ENCODE results near the gene DIS3L2. TPM values are rescaled to one million over a fixed set of nuclear protein-coding genes. Genes with fewer than 3 reads are reported as not detected.
"Not testable (repeated sequence)": the region's sequence is repeated elsewhere in the genome, so short reads cannot be mapped to it uniquely, and the experiment has no call there.

The DIS3L2 gene
- total RNA-seq, 1 experiment from 2014 or later: 33.1 TPM

GRCh38 chr2:232296776-232297525, 335.4 kb downstream of the DIS3L2 start:
- DNase-seq (ENCODE audit: low spot score): no peak
- in situ Hi-C loops (cut with HindIII; ENCODE audit: low sequenced_read_pairs): no loop called here

DNA sequence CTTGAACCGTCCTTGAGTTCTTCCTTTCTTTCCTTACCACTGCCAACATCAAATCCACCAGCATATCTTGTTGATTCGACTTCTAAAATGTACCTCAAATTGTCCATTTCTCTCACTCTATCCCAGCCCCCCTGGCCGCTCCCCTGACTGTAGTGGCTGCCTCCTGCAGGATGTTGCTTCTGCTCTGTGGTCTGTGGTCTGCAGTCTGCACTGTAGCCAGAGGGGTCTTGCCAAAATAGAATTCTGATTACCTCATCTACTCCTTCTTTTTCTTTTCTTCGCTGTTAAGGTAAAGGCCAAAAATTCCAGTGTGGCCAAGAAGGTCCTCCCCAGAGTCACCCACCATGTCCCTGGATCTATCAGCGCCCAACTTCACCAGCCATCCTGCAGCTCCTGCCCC, 337.6 kb downstream of the DIS3L2 start:
- no peak for DNase-seq (ENCODE audit: low spot score)
- in situ Hi-C loops (cut with HindIII; ENCODE audit: low sequenced_read_pairs): no loop called here

DNA sequence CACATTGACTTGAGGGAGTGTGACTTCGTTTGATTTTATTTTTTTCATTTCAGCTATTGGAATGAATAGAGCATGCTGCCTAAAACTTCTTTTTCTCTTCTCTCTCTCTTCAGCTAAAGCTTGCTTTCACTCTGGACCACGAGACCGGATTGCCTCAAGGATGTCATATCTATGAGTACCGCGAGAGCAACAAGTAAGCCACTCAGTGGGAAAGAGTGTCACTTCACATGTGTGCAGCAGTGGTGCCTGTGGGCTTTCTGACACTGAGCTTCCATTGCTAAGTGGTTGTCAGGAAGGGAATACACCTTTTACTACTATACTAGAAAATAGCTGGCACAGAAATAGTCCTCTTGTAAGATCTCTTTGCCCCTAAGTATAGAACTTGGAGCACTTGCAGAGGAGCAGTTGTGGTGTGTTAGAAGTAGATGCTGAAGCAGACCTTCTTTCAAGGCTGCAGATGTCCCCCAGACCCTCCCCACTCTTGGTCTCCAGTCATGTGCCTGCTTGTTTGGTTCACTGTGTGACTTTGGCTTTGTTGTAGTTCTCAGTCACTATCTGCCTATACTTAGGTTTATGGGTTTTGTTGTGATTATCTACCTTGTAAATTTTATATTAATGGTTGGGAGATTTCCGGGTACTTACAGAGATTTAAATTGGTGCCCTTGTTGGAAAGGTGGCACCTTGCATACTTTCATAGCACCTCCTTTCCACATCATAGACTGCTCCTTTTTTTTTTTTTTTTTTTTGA, 338.6 kb downstream of the DIS3L2 start:
- in situ Hi-C loops (cut with HindIII; ENCODE audit: low sequenced_read_pairs): no loop called here
- no peak for DNase-seq (ENCODE audit: low spot score)

DNA sequence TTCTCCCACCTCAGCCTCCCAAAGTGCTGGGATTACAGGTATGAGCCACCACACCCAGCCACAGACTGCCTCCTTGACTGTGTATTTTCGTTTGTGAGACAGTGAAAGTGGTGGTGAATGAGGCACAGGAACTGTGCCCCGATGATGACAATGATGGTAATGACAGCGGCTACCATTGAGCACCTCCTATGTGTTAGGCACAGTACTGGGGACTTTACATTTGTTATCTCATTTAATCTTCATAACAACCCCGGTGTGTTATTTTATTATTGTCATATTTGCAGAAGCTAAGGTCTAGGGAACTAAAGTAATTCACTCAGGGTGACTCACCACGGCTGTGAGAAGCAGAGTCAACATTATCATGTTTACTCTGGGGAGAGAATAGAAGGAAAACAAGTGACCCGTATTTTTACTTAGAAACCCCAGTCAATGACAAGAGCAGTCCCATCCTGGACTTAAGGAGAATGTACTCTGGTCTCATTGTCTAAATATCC, 339.4 kb downstream of the DIS3L2 start:
- in situ Hi-C loops (cut with HindIII; ENCODE audit: low sequenced_read_pairs): no loop called here
- no peak for DNase-seq (ENCODE audit: low spot score)

- in situ Hi-C loops (cut with HindIII; ENCODE audit: low sequenced_read_pairs): no loop called here
Observed at GRCh38 chr2:232304236-232304635, 342.7 kb downstream of the DIS3L2 start.

GRCh38 chr2:232306741-232307305, 345.3 kb downstream of the DIS3L2 start:
- no peak for DNase-seq (ENCODE audit: low spot score)
- in situ Hi-C loops (cut with HindIII; ENCODE audit: low sequenced_read_pairs): no loop called here

More at GRCh38 chr2:232304236-232304635, 342.7 kb downstream of the DIS3L2 start:
- DNase-seq (ENCODE audit: low spot score): no peak

DNA sequence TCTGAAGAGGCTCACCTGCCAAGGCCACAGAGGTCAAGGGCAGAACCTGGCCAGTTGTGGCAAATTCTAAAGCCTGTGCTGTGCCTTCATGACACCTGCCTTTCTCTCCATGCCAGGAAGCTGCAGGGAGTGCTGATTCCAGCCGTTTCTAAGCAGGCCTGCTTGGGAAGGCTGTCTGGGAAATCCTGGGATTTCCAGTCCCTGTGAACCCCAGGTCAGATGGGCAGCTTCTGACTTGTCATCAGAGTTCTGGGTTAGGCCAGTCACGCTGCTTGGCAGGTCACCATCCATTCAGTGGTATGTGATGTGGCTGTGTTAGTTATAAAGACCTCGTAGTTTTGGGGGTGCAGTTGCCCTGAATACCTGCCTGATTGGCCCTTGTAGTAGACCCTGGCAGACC, 346.3 kb downstream of the DIS3L2 start:
- no peak for DNase-seq (ENCODE audit: low spot score)
- in situ Hi-C loops (cut with HindIII; ENCODE audit: low sequenced_read_pairs): no loop called here

- no peak for DNase-seq (ENCODE audit: low spot score)
- in situ Hi-C loops (cut with HindIII; ENCODE audit: low sequenced_read_pairs): no loop called here
Observed at GRCh38 chr2:232308986-232309385, 347.5 kb downstream of the DIS3L2 start.

DNA sequence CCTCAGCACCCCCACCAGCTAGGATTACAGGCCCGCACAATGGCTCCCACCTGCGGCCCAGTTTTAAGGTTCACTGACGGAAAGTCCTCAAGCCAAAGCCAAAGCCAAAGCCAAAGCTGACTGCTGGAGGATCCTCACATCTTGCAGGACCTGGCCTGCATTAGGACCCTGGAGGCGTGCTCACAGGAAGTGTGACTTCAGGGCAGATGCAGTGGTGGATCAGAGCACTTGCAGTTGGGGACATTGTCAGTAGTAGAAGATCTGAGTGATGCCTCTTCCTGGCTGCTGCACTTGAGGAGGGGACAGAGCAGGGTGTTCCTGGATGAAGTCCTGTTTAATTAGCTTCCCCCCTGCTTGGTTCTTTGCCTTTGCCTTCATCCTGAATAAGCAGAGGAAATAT, 348.1 kb downstream of the DIS3L2 start:
- in situ Hi-C loops (cut with HindIII; ENCODE audit: low sequenced_read_pairs): no loop called here
- no peak for DNase-seq (ENCODE audit: low spot score)

- in situ Hi-C loops (cut with HindIII; ENCODE audit: low sequenced_read_pairs): no loop called here
- DNase-seq (ENCODE audit: low spot score): no peak
Observed at GRCh38 chr2:232310121-232310520, 348.6 kb downstream of the DIS3L2 start.

DNA sequence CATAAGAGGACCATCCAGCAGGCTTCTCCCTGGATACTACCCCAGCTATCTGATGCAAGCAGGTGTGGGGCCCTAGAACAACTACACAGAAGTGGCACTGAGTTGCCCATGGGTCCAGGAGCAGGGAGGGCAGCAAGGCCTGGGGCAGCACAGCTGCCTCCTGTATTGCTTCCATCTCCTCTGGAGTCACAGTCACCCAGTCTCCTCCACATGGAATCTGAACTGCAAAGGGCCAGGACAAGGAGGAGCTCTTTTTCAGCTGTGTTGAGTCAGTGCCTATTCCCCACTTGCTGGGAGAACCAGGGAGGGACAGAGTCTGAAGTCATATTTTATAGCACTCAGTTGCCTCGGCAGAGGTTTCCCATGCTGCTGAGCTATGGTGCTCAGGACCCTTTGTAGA, 349.2 kb downstream of the DIS3L2 start:
- in situ Hi-C loops (cut with HindIII; ENCODE audit: low sequenced_read_pairs): no loop called here
- DNase-seq (ENCODE audit: low spot score): no peak

- in situ Hi-C loops (cut with HindIII; ENCODE audit: low sequenced_read_pairs); DNase-seq (ENCODE audit: low spot score): not testable (repeated sequence)
Observed at GRCh38 chr2:232313645-232314044, 352.1 kb downstream of the DIS3L2 start.

GRCh38 chr2:232315049-232315922, 353.8 kb downstream of the DIS3L2 start:
- DNase-seq (ENCODE audit: low spot score): no peak
- in situ Hi-C loops (cut with HindIII; ENCODE audit: low sequenced_read_pairs): no loop called here

DNA sequence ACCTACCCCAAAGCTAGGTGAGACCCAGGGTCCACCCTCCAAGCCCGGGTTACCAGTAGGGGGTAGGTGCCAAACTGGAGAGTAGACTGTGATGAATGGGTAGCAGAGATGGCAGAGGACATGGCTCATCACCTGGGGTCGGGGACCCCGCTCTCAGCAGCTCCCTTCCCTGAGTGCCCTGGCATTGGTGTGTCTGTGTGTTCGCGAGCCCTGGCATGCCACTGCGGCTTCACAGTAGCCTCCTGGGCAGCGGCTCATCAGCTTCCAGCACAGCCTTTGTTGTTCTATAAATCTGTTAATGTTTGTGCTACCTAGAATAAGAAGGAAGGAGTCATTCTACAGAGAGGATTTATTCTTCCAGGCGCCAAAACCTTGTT, 354.4 kb downstream of the DIS3L2 start:
- DNase-seq (ENCODE audit: low spot score): no peak
- in situ Hi-C loops (cut with HindIII; ENCODE audit: low sequenced_read_pairs): no loop called here

DNA sequence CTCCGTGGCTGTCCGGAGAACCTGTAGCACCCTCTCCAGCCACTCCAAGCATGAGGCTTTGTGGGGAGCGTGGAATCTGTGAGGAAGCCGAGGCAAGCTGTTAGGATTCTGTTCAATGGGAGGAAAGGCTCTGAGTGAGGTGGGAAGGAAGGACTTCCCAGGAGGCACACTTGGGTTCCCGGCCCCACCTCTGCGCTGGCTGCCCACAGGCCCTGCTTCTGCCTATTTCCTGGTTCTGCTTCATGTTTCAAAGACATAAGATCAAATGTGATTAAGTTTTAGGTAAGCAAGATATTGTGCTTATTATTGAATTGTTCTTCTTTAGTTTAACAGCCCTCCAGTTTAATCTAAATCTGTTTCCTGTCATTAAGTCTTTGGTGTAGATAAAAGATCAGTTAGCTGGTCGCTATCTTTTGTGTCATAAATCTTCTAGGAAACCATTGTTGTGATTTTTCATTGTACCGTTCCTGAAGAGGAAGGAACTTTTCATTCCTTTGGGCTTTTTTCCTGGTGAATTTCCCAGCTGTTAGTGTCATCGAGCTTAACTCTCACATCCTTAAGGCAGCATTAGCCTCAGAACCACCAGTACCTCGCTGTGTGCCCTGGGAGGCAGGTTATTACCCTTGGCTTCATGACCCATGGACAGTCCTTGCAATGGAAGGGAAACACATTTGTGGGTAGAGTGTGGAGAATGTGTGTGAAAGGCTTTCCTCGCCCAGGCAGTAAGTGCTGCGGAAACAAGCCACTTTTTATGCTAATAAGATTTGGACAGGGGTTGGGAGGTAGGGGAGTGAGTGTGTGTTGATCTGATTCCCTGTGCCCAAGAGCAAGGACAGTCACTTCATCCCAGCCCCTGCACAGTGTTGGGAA, 355.2 kb downstream of the DIS3L2 start:
- in situ Hi-C loops (cut with HindIII; ENCODE audit: low sequenced_read_pairs): no loop called here
- DNase-seq (ENCODE audit: low spot score): no peak

DNA sequence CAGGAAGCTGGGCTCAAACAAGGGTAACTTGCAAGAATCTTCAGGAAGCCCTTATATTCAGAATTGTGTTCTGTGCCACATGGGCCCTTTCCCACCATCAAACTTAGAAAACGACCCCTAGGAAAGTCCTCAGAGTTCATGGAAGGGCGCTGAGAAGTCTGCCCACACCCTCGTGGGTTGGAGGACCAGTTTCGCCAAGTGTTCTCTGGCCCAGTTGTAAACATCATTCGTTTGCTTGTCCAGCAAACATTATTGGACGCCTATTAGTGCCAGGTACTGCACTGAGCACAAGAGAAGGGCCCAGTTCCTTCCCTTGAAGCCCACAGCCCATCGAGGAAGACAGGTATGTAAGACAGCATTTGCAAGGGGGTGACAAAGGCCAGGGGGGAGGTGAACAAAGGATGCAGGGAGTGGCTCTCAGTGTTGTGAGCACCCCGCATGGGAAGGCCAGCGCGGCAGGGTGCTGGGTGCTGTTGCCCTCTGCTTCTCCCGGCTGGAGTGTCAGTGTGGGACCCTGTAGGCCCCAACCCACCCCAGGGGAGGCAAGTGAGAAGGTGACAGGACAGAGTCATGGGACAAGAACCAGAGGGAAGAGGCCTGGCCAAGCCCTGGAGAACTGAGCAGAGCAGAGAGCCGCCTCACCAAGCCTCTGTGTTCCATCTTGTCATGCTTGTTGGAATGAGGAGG, 356.8 kb downstream of the DIS3L2 start:
- in situ Hi-C loops (cut with HindIII; ENCODE audit: low sequenced_read_pairs): no loop called here
- DNase-seq (ENCODE audit: low spot score): no peak

DNA sequence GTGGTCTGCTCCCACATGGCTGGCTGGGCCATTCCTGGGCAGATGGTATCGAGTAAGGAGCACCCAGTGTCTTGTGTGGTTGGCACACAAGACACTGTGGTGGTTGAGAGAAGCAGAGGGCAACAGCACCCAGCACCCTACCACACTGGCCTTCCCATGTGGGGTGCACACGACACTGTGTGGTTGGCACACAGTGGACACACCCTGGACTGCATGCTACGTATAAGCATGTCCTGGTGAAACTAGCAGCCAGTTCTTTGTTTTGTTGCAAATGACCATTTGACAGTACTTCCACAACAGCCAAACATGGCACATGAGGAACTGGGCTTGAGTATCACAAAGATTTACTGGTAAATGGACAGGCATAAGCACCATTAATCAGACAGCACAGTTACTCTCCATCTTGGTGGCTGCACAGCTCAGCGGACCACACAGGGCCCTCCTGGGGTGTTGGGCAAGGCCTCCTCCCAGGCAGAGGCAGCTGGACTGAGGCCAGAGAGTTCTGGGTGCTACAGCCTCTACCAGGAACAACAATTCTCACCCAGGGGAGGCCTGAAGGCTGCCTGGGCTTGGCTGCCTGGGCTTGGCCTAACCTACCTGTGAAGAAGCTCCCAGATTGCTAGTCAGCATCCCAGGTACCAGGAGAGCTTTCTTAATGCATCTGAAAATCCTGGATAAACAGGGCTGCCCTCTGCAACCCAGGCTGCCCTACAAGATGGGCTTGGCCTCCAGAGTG, 357.7 kb downstream of the DIS3L2 start:
- no peak for DNase-seq (ENCODE audit: low spot score)
- in situ Hi-C loops (cut with HindIII; ENCODE audit: low sequenced_read_pairs): no loop called here

Measured in G401 (cell line).